ENCODE results near the gene SP140L. TPM values are rescaled to one million over a fixed set of nuclear protein-coding genes. Genes with fewer than 3 reads are reported as not detected.

Gene SP140L
- total and polyA plus RNA-seq, 10 of the 15 experiments (the other 5 are each of a cell fraction or from before 2014, with no cell fraction given): 4.7 to 28.6 (median 15.0) TPM

DNA sequence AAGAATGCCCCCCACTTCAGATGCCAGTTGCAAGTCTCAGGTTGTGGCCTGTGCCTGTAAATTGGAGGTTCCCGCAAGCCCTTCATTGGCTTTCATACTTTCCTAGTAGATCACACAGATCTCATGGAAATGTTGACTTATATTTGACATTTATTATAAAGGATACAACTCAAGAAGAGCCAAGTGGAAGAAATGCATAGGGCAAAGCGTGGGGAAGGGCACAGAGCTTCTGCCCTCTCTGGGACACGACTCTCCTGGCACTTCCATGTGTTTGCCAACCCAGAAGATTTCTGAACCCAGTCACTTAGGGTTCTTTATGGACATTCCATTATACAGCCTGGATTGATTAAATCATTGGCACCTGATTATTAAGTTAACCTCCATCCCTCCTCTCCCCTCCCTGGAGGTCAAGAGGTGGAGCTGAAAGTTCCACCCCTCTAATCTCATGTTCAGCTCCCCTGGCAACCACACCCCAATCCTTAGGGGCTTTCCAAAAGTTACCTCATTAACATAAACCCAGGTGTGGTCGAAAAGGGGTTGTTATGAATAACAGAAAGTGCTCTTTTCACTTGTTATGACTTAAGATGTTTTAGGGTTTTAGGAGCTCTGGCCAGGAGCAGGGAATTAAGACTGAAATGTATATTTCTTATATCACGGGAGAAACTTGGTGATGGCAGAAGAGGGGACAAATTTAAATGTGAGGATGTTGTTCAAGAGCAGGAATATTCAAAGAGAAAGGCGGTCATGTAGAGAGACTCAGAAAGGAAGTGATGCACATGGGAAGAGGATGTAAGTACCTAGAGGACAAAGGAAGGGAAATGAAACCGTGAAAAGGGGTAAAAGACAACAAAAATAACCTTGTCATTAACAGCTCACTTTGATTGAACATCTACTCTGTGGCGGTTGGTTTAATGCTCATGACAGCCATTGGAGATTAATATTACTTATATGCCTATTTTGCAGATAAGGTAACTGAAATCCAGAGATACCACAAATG lies 120.8 kb downstream of the SP140L start (continued):
- peak; percentile 54; the same call in 1 of the 2 replicates for TF ChIP-seq ESRRA (IDR thresholded peaks at IDR 0.05; ENCODE audit: low read length)
- TF ChIP-seq, protein P1, sequence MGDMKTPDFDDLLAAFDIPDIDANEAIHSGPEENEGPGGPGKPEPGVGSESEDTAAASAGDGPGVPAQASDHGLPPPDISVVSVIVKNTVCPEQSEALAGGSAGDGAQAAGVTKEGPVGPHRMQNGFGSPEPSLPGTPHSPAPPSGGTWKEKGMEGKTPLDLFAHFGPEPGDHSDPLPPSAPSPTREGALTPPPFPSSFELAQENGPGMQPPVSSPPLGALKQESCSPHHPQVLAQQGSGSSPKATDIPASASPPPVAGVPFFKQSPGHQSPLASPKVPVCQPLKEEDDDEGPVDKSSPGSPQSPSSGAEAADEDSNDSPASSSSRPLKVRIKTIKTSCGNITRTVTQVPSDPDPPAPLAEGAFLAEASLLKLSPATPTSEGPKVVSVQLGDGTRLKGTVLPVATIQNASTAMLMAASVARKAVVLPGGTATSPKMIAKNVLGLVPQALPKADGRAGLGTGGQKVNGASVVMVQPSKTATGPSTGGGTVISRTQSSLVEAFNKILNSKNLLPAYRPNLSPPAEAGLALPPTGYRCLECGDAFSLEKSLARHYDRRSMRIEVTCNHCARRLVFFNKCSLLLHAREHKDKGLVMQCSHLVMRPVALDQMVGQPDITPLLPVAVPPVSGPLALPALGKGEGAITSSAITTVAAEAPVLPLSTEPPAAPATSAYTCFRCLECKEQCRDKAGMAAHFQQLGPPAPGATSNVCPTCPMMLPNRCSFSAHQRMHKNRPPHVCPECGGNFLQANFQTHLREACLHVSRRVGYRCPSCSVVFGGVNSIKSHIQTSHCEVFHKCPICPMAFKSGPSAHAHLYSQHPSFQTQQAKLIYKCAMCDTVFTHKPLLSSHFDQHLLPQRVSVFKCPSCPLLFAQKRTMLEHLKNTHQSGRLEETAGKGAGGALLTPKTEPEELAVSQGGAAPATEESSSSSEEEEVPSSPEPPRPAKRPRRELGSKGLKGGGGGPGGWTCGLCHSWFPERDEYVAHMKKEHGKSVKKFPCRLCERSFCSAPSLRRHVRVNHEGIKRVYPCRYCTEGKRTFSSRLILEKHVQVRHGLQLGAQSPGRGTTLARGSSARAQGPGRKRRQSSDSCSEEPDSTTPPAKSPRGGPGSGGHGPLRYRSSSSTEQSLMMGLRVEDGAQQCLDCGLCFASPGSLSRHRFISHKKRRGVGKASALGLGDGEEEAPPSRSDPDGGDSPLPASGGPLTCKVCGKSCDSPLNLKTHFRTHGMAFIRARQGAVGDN (IDR thresholded peaks at IDR 0.05): no peak
- TF ChIP-seq CBX5 (IDR thresholded peaks at IDR 0.05; ENCODE audit: low read depth): 0 out of 2 replicates have a peak, but pooled peaks have one; percentile 55
- peak; percentile 93 for TF ChIP-seq NR2F1 (conservative IDR thresholded peaks at IDR 0.05)
- TF ChIP-seq RB1 (IDR thresholded peaks at IDR 0.05; ENCODE audit: borderline replicate concordance): peak; percentile 50; the same call in 1 of the 2 replicates
- no peak; the same call in 1 of the 2 replicates for TF ChIP-seq NR2C1 (IDR thresholded peaks at IDR 0.05)
- TF ChIP-seq, protein P2, sequence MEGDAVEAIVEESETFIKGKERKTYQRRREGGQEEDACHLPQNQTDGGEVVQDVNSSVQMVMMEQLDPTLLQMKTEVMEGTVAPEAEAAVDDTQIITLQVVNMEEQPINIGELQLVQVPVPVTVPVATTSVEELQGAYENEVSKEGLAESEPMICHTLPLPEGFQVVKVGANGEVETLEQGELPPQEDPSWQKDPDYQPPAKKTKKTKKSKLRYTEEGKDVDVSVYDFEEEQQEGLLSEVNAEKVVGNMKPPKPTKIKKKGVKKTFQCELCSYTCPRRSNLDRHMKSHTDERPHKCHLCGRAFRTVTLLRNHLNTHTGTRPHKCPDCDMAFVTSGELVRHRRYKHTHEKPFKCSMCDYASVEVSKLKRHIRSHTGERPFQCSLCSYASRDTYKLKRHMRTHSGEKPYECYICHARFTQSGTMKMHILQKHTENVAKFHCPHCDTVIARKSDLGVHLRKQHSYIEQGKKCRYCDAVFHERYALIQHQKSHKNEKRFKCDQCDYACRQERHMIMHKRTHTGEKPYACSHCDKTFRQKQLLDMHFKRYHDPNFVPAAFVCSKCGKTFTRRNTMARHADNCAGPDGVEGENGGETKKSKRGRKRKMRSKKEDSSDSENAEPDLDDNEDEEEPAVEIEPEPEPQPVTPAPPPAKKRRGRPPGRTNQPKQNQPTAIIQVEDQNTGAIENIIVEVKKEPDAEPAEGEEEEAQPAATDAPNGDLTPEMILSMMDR (IDR thresholded peaks at IDR 0.05 in 2 of 3, conservative IDR thresholded peaks at IDR 0.05 in 1 of 3; ENCODE audit: control insufficient read depth in 2 of 3, extremely low read depth in 1 of 3, insufficient read depth in 1 of 3, low read depth in 3 of 3, low read length in 3 of 3): no peak
- no peak for TF ChIP-seq YBX1 (IDR thresholded peaks at IDR 0.05)
- no peak for TF ChIP-seq TAF1 (IDR thresholded peaks at IDR 0.05; ENCODE audit: borderline replicate concordance, low read depth, low read length)
- peak; percentile 76; the same call in 1 of the 2 replicates for TF ChIP-seq CREB1 (IDR thresholded peaks at IDR 0.05; ENCODE audit: low read depth)
- peak; percentile 90 for TF ChIP-seq ATF7 (IDR thresholded peaks at IDR 0.05; ENCODE audit: low read depth)
- TF ChIP-seq, protein P3, sequence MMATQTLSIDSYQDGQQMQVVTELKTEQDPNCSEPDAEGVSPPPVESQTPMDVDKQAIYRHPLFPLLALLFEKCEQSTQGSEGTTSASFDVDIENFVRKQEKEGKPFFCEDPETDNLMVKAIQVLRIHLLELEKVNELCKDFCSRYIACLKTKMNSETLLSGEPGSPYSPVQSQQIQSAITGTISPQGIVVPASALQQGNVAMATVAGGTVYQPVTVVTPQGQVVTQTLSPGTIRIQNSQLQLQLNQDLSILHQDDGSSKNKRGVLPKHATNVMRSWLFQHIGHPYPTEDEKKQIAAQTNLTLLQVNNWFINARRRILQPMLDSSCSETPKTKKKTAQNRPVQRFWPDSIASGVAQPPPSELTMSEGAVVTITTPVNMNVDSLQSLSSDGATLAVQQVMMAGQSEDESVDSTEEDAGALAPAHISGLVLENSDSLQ (IDR thresholded peaks at IDR 0.05): peak; percentile 78
- TF ChIP-seq, protein P4, sequence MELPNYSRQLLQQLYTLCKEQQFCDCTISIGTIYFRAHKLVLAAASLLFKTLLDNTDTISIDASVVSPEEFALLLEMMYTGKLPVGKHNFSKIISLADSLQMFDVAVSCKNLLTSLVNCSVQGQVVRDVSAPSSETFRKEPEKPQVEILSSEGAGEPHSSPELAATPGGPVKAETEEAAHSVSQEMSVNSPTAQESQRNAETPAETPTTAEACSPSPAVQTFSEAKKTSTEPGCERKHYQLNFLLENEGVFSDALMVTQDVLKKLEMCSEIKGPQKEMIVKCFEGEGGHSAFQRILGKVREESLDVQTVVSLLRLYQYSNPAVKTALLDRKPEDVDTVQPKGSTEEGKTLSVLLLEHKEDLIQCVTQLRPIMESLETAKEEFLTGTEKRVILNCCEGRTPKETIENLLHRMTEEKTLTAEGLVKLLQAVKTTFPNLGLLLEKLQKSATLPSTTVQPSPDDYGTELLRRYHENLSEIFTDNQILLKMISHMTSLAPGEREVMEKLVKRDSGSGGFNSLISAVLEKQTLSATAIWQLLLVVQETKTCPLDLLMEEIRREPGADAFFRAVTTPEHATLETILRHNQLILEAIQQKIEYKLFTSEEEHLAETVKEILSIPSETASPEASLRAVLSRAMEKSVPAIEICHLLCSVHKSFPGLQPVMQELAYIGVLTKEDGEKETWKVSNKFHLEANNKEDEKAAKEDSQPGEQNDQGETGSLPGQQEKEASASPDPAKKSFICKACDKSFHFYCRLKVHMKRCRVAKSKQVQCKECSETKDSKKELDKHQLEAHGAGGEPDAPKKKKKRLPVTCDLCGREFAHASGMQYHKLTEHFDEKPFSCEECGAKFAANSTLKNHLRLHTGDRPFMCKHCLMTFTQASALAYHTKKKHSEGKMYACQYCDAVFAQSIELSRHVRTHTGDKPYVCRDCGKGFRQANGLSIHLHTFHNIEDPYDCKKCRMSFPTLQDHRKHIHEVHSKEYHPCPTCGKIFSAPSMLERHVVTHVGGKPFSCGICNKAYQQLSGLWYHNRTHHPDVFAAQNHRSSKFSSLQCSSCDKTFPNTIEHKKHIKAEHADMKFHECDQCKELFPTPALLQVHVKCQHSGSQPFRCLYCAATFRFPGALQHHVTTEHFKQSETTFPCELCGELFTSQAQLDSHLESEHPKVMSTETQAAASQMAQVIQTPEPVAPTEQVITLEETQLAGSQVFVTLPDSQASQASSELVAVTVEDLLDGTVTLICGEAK (IDR thresholded peaks at IDR 0.05; ENCODE audit: borderline replicate concordance): peak; percentile 49; the same call in 1 of the 2 replicates

All from GM12878 (cell line).